GM19035 (cell line): ENCODE data around the gene LDLRAD1.
"Not testable (repeated sequence)": the region's sequence is repeated elsewhere in the genome, so short reads cannot be mapped to it uniquely, and the experiment has no call there.

Source experiments
- ATAC-seq: cut with Tn5 transposase; IDR thresholded peaks from one replicate; pipeline ENCODE4 v1.9.1; 2021; ENCODE audit not compliant: unreplicated experiment

The LDLRAD1 gene

GRCh38 chr1:54016343-54017282 is 1.4 kb downstream of the LDLRAD1 start:
- ATAC-seq: no peak

- ATAC-seq: no peak
Observed at GRCh38 chr1:54014009-54014629, 3.9 kb downstream of the LDLRAD1 start.

GRCh38 chr1:54013393-54014008 is 4.5 kb downstream of the LDLRAD1 start:
- ATAC-seq: no peak

GRCh38 chr1:54012863-54013262 is 5.1 kb downstream of the LDLRAD1 start:
- ATAC-seq: no peak

- no peak for ATAC-seq
Observed at GRCh38 chr1:54012008-54012325, 6.0 kb downstream of the LDLRAD1 start.

- ATAC-seq: no peak
Observed at GRCh38 chr1:54011316-54012007, 6.5 kb downstream of the LDLRAD1 start.

- ATAC-seq: no peak
Observed at GRCh38 chr1:54010415-54011117, 7.4 kb downstream of the LDLRAD1 start.

GRCh38 chr1:54009406-54009805 is 8.6 kb downstream of the LDLRAD1 start:
- ATAC-seq: no peak

GRCh38 chr1:54008876-54009275 is 9.1 kb downstream of the LDLRAD1 start:
- no peak for ATAC-seq

- no peak for ATAC-seq
Observed at GRCh38 chr1:54007613-54008012, 10.4 kb downstream of the LDLRAD1 start.

- ATAC-seq: no peak
Observed at GRCh38 chr1:54006508-54006907, 11.5 kb downstream of the LDLRAD1 start.

GRCh38 chr1:54004481-54005049 is 13.4 kb downstream of the LDLRAD1 start:
- ATAC-seq: no peak

- not testable (repeated sequence) for ATAC-seq
Observed at GRCh38 chr1:54003750-54004480, 14.1 kb downstream of the LDLRAD1 start.

- no peak for ATAC-seq
Observed at GRCh38 chr1:54003249-54003646, 14.7 kb downstream of the LDLRAD1 start.

- ATAC-seq: no peak
Observed at GRCh38 chr1:54002544-54003248, 15.3 kb downstream of the LDLRAD1 start.

- ATAC-seq: no peak
Observed at GRCh38 chr1:54001591-54001990, 16.4 kb downstream of the LDLRAD1 start.

GRCh38 chr1:53999920-54000319 is 18.1 kb downstream of the LDLRAD1 start:
- ATAC-seq: no peak

GRCh38 chr1:53998223-53998622 is 19.8 kb downstream of the LDLRAD1 start:
- ATAC-seq: no peak

- ATAC-seq: no peak
Observed at GRCh38 chr1:53995683-53996082, 22.3 kb downstream of the LDLRAD1 start.
